Kidney epithelial cell (primary cell): ENCODE measurements around the gene IL13. TPM values are rescaled to one million over a fixed set of nuclear protein-coding genes. Genes with fewer than 3 reads are reported as not detected.

Experiments used
- DNase-seq: peaks from one replicate; pipeline ENCODE4 v3.0.0-alpha.2; 2010; ENCODE audit warnings: low read depth
- H3K27me3 ChIP-seq: 2 replicates; pipeline ENCODE4 v1.6.0; 2011; ENCODE audit warnings: low read length; ENCODE audit not compliant: control insufficient read depth, insufficient read depth
- H3K36me3 ChIP-seq: 2 replicates; pipeline ENCODE4 v1.5.1; 2011; ENCODE audit warnings: low read length; ENCODE audit not compliant: control insufficient read depth, insufficient read depth
- H3K4me3 ChIP-seq: 2 replicates; pipeline ENCODE4 v1.5.1; 2011; ENCODE audit warnings: low read depth, mild to moderate bottlenecking, control low read depth, low read length
- CTCF ChIP-seq: IDR thresholded peaks from 2 replicates; pipeline ENCODE4 v1.5.1; 2011; ENCODE audit warnings: mild to moderate bottlenecking, moderate library complexity, low read length, control low read depth, inconsistent platforms; ENCODE audit not compliant: insufficient read depth, poor library complexity, severe bottlenecking
- total RNA-seq: library from RNA; depleted of rRNA; stranded (reverse); fragments of >200 nt; gene quantifications from 2 replicates; pipeline ENCODE4 v1.2.3, GENCODE V29; 2015

Gene IL13
- total RNA-seq, 1 donor from 2014 or later = not detected

- no peak for TF ChIP-seq CTCF
- Histone ChIP-seq H3K36me3 (no peaks in the 10 kb centered on the region), H3K27me3 (peaks cover 10% of the 10 kb centered on the region), H3K4me3 (no peak overlapping the region)
- DNase-seq = no peak
Measured at GRCh38 chr5:132658381-132659302, 669 bp downstream of the IL13 start.

- TF ChIP-seq CTCF = no peak
- Histone ChIP-seq H3K36me3 (no peaks in the 10 kb centered on the region), H3K27me3 (peaks cover 10% of the 10 kb centered on the region), H3K4me3 (no peak overlapping the region)
- no peak for DNase-seq
Measured at GRCh38 chr5:132659598-132660493, 1.9 kb downstream of the IL13 start.

DNA sequence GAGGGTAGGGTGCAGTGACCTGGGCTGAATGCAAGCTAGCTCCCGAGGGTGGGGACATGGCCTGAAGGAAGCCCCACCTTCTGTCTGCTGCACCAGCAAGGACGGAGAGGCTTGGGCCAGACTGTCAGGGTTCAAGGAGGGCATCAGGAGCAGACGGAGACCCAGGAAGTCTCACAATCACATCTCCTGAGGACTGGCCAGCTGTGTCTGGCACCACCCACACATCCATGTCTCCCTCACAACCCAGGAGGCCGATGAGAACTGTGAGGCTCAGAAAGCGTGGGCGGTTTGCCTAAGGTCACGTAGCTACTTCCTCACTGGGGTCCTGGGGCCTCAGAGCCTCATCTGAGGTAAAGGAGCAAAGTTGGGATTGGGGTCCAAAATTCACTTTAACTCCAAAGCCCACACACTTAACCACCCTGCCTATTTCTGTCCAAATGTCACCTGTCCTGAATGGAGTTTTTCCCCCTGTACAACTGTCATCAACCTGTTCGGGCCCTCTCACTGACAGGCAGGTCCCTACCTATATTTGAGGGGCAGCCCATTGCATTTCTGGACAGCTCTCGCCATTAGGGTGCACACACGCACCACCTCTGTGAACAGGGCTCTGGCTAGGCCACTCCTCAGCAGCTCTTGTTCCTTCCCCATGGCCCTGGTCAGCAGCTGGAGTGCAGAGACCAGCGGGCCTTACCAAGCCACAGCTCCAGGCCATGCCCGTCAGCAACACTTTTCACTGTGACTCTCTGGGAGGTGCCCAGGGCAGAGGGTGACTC lies 3.4 kb downstream of the IL13 start:
- DNase-seq = no peak
- TF ChIP-seq CTCF = no peak
- Histone ChIP-seq H3K4me3 (no peak overlapping the region), H3K36me3 (no peaks in the 10 kb centered on the region), H3K27me3 (peaks cover 4% of the 10 kb centered on the region)

DNA sequence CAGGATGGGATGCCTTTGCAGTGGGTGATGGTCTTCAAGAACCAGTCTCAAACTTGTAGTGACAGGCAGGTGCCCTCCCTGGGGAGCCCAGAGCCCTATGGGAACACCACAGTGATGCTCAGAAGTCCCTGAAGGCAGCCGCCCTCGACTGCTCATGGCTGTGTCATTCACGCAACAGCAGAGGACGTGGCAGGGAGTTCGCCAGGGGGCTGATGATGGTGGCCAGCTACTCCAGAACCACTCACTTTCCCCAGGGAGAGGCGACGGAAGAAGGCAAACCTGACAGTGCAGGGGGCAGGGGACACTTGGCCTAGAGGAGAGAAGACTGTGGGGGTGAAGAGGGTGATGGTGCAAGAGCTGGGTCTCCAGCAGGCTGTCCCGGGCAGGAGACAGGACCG lies 4.0 kb downstream of the IL13 start:
- Histone ChIP-seq H3K27me3 (no peaks in the 10 kb centered on the region), H3K4me3 (no peak overlapping the region), H3K36me3 (no peaks in the 10 kb centered on the region)
- DNase-seq = no peak
- no peak for TF ChIP-seq CTCF

DNA sequence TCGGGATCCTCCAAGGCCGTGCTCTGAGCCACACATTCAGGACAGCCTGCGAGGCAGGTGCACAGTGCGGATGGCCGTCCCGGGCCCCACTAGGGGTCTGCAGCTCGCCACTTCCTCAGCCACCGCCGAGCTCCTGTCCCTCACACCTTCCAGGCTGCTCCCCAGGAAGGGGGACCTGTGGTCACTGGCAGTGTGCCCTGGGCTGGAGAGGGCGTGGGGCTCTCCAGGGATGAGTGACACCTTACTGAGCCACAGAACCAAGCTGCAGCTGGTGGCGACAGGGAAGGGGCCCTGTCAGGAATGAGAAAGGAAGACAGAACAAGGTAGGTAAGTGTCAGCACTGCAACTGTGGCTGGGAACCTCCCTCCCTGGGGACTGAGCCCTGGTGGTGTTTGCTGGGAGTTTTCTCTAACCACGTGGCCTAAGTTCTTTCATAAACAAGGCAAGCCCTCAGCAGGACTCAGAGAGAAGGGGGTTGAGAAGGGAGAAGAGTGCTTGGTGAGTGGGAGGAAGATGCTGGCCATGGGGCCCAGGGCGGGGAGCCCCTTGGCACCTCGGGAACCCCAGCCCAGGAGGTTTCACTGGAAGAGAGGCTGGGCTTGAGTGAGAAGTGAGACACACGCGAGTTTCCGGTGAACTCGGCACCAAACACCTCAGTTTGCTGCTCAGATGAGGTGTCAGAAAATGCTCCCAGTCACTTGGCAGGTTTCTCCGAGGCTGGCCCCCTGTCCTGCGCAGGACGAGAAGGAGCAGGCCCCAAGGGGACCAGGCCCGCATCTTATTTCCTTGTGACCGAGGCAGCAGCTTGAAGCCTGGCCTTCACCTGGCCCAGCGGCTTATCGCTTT lies 5.2 kb downstream of the IL13 start:
- no peak for DNase-seq
- H3K4me3 ChIP-seq = no peak overlapping the region
- H3K27me3 ChIP-seq = no peaks in the 10 kb centered on the region
- no peaks in the 10 kb centered on the region for H3K36me3 ChIP-seq
- TF ChIP-seq CTCF = no peak
